GM21717 (cell line): Measurements from ENCODE around the gene GNG13.
A peak's percentile ranks its signal among the peaks of the same experiment; 100 is the strongest.

ENCODE experiments used
- ATAC-seq: cut with Tn5 transposase; IDR thresholded peaks from one replicate; pipeline ENCODE4 v1.9.1; 2021; ENCODE audit warnings: mild to moderate bottlenecking, moderate library complexity; ENCODE audit not compliant: unreplicated experiment

The GNG13 gene

GRCh38 chr16:815861-816260, 15.3 kb upstream of the GNG13 start:
- no peak for ATAC-seq

- ATAC-seq: no peak
Observed at GRCh38 chr16:814974-815373, 14.4 kb upstream of the GNG13 start.

- ATAC-seq: no peak
Observed at GRCh38 chr16:813916-814412, 13.4 kb upstream of the GNG13 start.

GRCh38 chr16:813204-813915, 12.8 kb upstream of the GNG13 start:
- no peak for ATAC-seq

- no peak for ATAC-seq
Observed at GRCh38 chr16:808085-808386, 7.5 kb upstream of the GNG13 start.

GRCh38 chr16:807347-808084, 7.0 kb upstream of the GNG13 start:
- ATAC-seq: peak; percentile 71

GRCh38 chr16:805474-805873, 4.9 kb upstream of the GNG13 start:
- ATAC-seq: no peak

- no peak for ATAC-seq
Observed at GRCh38 chr16:804193-805048, 3.9 kb upstream of the GNG13 start.

GRCh38 chr16:803754-804080, 3.2 kb upstream of the GNG13 start:
- ATAC-seq: no peak

- no peak for ATAC-seq
Observed at GRCh38 chr16:802914-803753, 2.6 kb upstream of the GNG13 start.

- no peak for ATAC-seq
Observed at GRCh38 chr16:802461-802860, 1.9 kb upstream of the GNG13 start.

GRCh38 chr16:801584-802363, 1.2 kb upstream of the GNG13 start:
- ATAC-seq: no peak

GRCh38 chr16:800834-801511, 439 bp upstream of the GNG13 start:
- ATAC-seq: no peak

GRCh38 chr16:799111-799947, 1.2 kb downstream of the GNG13 start:
- no peak for ATAC-seq

- ATAC-seq: no peak
Observed at GRCh38 chr16:798666-799065, 1.9 kb downstream of the GNG13 start.

GRCh38 chr16:797686-798085, 2.8 kb downstream of the GNG13 start:
- ATAC-seq: no peak

GRCh38 chr16:797120-797420, 3.5 kb downstream of the GNG13 start:
- ATAC-seq: no peak

GRCh38 chr16:796296-797119, 4.0 kb downstream of the GNG13 start:
- ATAC-seq: no peak
